Measurements from ENCODE around the gene ZCCHC2. TPM values are rescaled to one million over a fixed set of nuclear protein-coding genes. Genes with fewer than 3 reads are reported as not detected.

The ZCCHC2 gene
- total and polyA plus RNA-seq, 2 of the 4 experiments (the other 2 are of a cell fraction), result 3.2 to 3.6 TPM

- in situ Hi-C loops (cut with MboI; ENCODE audit: low sequenced_read_pairs), result loop anchor here (25.0 kb wide), 1 partner anchor 271 kb away; no protein-coding TSS in a partner anchor
- Histone ChIP-seq H3K4me2 (ENCODE audit: low read depth, low read length) (no peak overlapping the region), H3K4me3 (ENCODE audit: insufficient read depth, low read depth, low read length) (no peak overlapping the region), H4K5ac (ENCODE audit: low read depth, low read length) (no peak overlapping the region), H2BK120ac (ENCODE audit: low read depth, low read length) (no peak overlapping the region), H3K9me1 (ENCODE audit: insufficient read depth, low read length) (peaks cover 2% of the 10 kb centered on the region; the same call in 1 of the 2 replicates), H3K9ac (ENCODE audit: low read depth, low read length) (no peak overlapping the region), H2AK9ac (replicated peaks; ENCODE audit: low read depth, low read length, poor library complexity) (no peak overlapping the region), H2BK5ac (ENCODE audit: low read depth, low read length, poor library complexity, severe bottlenecking) (no peak overlapping the region), H3K14ac (replicated peaks; ENCODE audit: low read depth, low read length) (no peak overlapping the region), H3K79me1 (ENCODE audit: low read depth in 1 of 2, low read length in 2 of 2) (no peaks in the 10 kb centered on the region), H4K91ac (ENCODE audit: insufficient read depth, low read depth, low read length) (no peak overlapping the region), H3K9me3 (ENCODE audit: control insufficient read depth, insufficient read depth, low read length) (no peaks in the 10 kb centered on the region), H4K8ac (ENCODE audit: low read depth in 2 of 2, low read length in 2 of 2) (no peak overlapping the region), H3K36me3 (ENCODE audit: control insufficient read depth, insufficient read depth, low read length) (peaks cover 6% of the 10 kb centered on the region), H3K18ac (ENCODE audit: low read depth, low read length) (no peak overlapping the region), H3K56ac (ENCODE audit: extremely low read depth, insufficient read depth, low read length) (no peak overlapping the region), H2BK20ac (ENCODE audit: low read depth, low read length) (no peak overlapping the region), H2AK5ac (ENCODE audit: low read depth, low read length) (no peak overlapping the region), H3K27me3 (ENCODE audit: control insufficient read depth, insufficient read depth, low read length) (no peaks in the 10 kb centered on the region), H4K20me1 (ENCODE audit: insufficient read depth, low read length) (no peaks in the 10 kb centered on the region), H3K27ac (ENCODE audit: insufficient read depth, low read length) (no peak overlapping the region), H2AFZ (replicated peaks; ENCODE audit: low read length, poor library complexity) (no peak overlapping the region), H3K4me1 (ENCODE audit: control insufficient read depth, insufficient read depth, low read length) (0 out of 2 replicates have a peak, but pooled peaks cover 2% of the 10 kb centered on the region), H2BK15ac (ENCODE audit: low read depth, low read length) (no peak overlapping the region), H3K4ac (ENCODE audit: low read depth, low read length) (no peak overlapping the region), H3K23ac (ENCODE audit: low read depth, low read length) (no peak overlapping the region)
- WGBS, 2 experiments (ENCODE audit: extremely low coverage in 2 of 2, insufficient read length in 1 of 2), result no CpG with 5 or more reads among the region's 6 CpGs
- TF ChIP-seq CHD1 (IDR thresholded peaks at IDR 0.05; ENCODE audit: low read depth, low read length), result no peak
- TF ChIP-seq CEBPB (IDR thresholded peaks at IDR 0.05; ENCODE audit: low read depth, low read length), result no peak
- TF ChIP-seq MXI1 (IDR thresholded peaks at IDR 0.05; ENCODE audit: borderline replicate concordance, low read depth, low read length), result no peak
- TF ChIP-seq CTCF (conservative IDR thresholded peaks at IDR 0.05; ENCODE audit: low read depth, low read length), result no peak
- TF ChIP-seq RCOR1 (IDR thresholded peaks at IDR 0.05; ENCODE audit: insufficient replicate concordance, low read length), result no peak
- no peak for TF ChIP-seq RAD21 (IDR thresholded peaks at IDR 0.05; ENCODE audit: low read length)
- TF ChIP-seq SMC3 (IDR thresholded peaks at IDR 0.05; ENCODE audit: low read depth, low read length), result no peak
- no peak for TF ChIP-seq BHLHE40 (IDR thresholded peaks at IDR 0.05; ENCODE audit: low read depth, low read length)
- TF ChIP-seq USF2 (IDR thresholded peaks at IDR 0.05; ENCODE audit: low read depth, low read length), result no peak
- TF ChIP-seq MAFK (IDR thresholded peaks at IDR 0.05; ENCODE audit: low read depth, low read length), result no peak
- no peak for TF ChIP-seq FOS (IDR thresholded peaks at IDR 0.05; ENCODE audit: low read depth, low read length)
- intact Hi-C loops (cut with micrococcal nuclease), result no loop called here
- ChIA-PET CTCF (interaction anchor here (0.8 kb wide), 1 partner anchor 11 kb away, joined by 3 read pairs; no protein-coding TSS in a partner anchor), POLR2A (ENCODE audit: unreplicated experiment) (no interaction called here)
- BruUV-seq (replicated peaks), result no TSS peak
- dilution Hi-C loops (cut with HindIII; ENCODE audit: low sequenced_read_pairs, unreplicated experiment), result no loop called here
- DNase-seq (no peak), ATAC-seq (ENCODE audit: low read depth) (no peak)
These were observed 35.3 kb downstream of the ZCCHC2 start for GRCh38 chr18:62558015-62558663.

Data from IMR-90 (cell line).